AG04449 (cell line): ENCODE data around the gene SELENOW.

ENCODE experiments used
- CTCF ChIA-PET: fragments of 350-600 bp; formaldehyde crosslinking; extraction: SDS; loops from one replicate; lab custom pipeline; 2021; ENCODE audit warnings: antibody characterized with exemption; lab: Yijun Ruan, JAX
- POLR2A ChIA-PET: fragments of 400-600, 350-600 bp; formaldehyde crosslinking; extraction: SDS; loops from one replicate; lab custom pipeline; 2020; ENCODE audit warnings: antibody characterized with exemption, inconsistent platforms; lab: Yijun Ruan, JAX
- DNase-seq: peaks from one replicate; pipeline ENCODE4 v3.0.0-alpha.2; 2010; ENCODE audit warnings: low read depth, low spot score
- H3K4me3 ChIP-seq: 2 replicates; pipeline ENCODE4 v1.5.1; 2011; ENCODE audit warnings: low read depth, mild to moderate bottlenecking, control low read depth, low read length
- TF ChIP-seq, protein P1 (sequence below): IDR thresholded peaks from one replicate; pipeline ENCODE4 v1.5.1; 2011; ENCODE audit warnings: mild to moderate bottlenecking, moderate library complexity, low read length, control low read depth, inconsistent platforms; ENCODE audit not compliant: insufficient read depth; ENCODE audit errors: missing control alignments

SELENOW gene

DNA sequence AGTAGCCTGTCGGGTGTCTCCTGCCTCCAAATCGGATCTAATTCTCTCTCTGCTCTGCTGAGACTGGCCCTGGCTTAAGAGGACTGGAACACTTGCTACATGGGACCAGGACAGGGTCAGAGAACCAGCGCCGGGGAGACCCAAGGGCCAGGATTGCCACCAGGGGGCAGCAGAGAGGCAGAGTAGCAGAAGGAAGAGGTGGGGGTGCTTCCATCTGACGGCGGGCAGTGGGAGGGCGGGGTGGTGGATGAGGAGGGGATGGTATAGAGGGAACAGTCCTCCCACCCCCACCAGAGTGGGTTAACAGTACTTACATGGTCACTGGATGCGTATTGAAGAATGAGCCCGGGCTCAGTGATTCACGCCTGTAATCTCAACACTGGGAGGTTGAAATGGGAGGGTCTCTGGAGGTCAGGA is 11.9 kb downstream of the SELENOW start:
- no peak overlapping the region for H3K4me3 ChIP-seq
- POLR2A ChIA-PET, result interaction anchor here (1.2 kb wide), 1 partner anchor 10 kb away, joined by 3 read pairs; no protein-coding TSS in a partner anchor
- TF ChIP-seq, protein P1, sequence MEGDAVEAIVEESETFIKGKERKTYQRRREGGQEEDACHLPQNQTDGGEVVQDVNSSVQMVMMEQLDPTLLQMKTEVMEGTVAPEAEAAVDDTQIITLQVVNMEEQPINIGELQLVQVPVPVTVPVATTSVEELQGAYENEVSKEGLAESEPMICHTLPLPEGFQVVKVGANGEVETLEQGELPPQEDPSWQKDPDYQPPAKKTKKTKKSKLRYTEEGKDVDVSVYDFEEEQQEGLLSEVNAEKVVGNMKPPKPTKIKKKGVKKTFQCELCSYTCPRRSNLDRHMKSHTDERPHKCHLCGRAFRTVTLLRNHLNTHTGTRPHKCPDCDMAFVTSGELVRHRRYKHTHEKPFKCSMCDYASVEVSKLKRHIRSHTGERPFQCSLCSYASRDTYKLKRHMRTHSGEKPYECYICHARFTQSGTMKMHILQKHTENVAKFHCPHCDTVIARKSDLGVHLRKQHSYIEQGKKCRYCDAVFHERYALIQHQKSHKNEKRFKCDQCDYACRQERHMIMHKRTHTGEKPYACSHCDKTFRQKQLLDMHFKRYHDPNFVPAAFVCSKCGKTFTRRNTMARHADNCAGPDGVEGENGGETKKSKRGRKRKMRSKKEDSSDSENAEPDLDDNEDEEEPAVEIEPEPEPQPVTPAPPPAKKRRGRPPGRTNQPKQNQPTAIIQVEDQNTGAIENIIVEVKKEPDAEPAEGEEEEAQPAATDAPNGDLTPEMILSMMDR, result peak; percentile 92
- CTCF ChIA-PET, result interaction anchor here (0.7 to 7.9 kb wide), 27 partner anchors 8 to 268 kb away, joined by 3 to 100 read pairs (median 5); partner anchors contain the start of genes EHD2 and SELENOW
- no peak for DNase-seq

- no peak overlapping the region for H3K4me3 ChIP-seq
- POLR2A ChIA-PET, result no interaction called here
- TF ChIP-seq, protein P1, result no peak
- CTCF ChIA-PET, result interaction anchor here (0.8 to 7.9 kb wide), 9 partner anchors 8 to 86 kb away, joined by 3 to 100 read pairs (median 10); partner anchors contain the start of gene EHD2
- no peak for DNase-seq
These were observed 14.1 kb downstream of the SELENOW start for GRCh38 chr19:47792616-47793015.

DNA sequence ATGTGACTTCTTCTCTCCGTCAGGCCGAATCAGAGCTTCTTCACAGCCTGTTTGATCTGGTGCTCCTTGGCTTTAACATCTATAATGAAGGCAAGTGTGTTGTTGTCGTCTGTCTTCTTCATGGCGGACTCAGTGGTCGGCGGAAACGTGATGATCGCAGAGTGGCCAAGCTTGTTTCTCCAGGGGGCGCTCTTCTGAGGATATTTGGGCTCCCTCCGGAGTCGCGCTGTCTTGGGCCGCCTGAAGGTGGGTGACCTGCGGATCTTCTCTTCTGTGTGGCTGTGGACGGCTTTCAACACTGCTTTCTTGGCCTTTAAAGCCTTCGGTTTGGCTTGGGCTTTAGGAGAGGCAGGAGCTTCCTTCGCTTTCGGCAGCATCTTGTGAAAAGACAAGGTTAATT is 16.0 kb downstream of the SELENOW start:
- no peak for DNase-seq
- ChIA-PET CTCF (interaction anchor here (0.8 to 1.2 kb wide), 4 partner anchors 14 to 79 kb away, joined by 3 to 4 read pairs (median 4); no protein-coding TSS in a partner anchor), POLR2A (no interaction called here)
- TF ChIP-seq, protein P1, result no peak
- H3K4me3 ChIP-seq, result no peak overlapping the region

DNA sequence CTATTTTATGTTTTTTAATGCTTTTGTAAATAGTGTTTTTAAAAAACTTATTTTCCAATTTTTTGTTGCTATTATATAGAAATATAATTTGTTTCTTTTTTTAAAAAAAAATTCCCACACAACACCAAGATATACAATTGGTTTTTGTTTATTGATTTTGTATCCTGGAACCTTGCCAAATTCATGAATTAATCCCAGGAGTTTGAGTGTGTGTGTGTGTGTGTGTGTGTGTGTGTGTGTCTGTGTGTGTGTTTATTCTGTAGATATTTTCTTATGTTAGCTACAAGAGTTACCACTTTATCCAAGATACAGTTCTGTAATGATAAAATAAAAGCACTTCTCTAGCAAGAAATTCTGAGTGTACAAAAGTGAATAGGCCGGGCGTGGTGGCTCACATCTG is 18.3 kb downstream of the SELENOW start:
- POLR2A ChIA-PET, result no interaction called here
- TF ChIP-seq, protein P1, result no peak
- no peak overlapping the region for H3K4me3 ChIP-seq
- CTCF ChIA-PET, result interaction anchor here (0.7 to 1.6 kb wide), 3 partner anchors 13 to 67 kb away, joined by 3 to 4 read pairs (median 3); no protein-coding TSS in a partner anchor
- DNase-seq, result no peak

DNA sequence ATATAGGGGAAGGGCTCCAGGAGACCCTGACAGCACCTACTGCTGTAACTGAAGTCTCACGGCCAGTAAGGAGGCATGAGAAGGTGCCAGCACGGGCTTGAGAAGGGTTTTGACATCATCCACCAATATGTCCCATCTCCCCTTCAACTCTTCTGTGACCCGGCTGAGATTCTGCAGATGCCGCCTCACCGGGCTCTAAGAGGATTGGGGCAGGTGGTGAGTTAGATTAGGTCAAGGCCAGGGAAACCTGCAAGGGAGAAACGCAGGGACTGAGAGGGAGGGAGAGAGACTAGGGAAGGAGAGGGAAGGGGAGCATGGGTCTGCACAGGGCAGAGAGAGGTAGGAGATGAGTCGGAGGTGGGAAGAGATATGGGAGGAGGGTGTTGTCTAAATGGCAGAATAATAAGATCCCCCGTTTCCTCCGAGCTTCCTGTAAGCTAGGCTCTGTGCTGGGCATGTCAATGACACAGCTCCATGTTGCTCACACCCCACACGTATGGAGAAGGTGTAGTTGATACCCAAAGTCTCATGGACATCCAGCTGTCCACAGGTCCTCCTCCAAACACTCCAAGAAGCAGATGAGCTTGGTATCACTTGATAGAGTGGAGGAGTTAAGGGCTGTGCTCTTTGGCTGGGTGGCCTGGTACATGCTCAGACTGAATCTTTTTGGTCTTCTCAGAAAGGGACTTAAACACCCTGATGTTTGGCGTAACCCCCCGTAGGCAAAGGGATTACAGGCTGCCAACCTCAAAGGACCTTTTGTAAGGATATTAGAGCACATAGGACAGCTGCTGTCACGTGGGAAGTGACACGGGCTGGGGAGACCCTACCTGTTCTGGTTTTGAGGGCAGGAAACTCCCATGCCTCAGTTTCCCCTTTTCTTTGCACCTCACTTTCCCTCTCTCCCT is 19.7 kb downstream of the SELENOW start:
- DNase-seq, result no peak
- no peak overlapping the region for H3K4me3 ChIP-seq
- ChIA-PET CTCF (interaction anchor here (1.1 to 4.8 kb wide), 4 partner anchors 7 to 65 kb away, joined by 3 to 43 read pairs (median 4); no protein-coding TSS in a partner anchor), POLR2A (no interaction called here)
- TF ChIP-seq, protein P1, result no peak

GRCh38 chr19:47798904-47799266 is 20.4 kb downstream of the SELENOW start:
- DNase-seq, result no peak
- CTCF ChIA-PET, result interaction anchor here (1.1 to 4.8 kb wide), 3 partner anchors 8 to 64 kb away, joined by 3 to 43 read pairs (median 3); no protein-coding TSS in a partner anchor
- TF ChIP-seq, protein P1, result no peak
- POLR2A ChIA-PET, result no interaction called here
- H3K4me3 ChIP-seq, result no peak overlapping the region
